ENCODE results near the gene LTBP1. TPM values are rescaled to one million over a fixed set of nuclear protein-coding genes. Genes with fewer than 3 reads are reported as not detected.
"Not testable (repeated sequence)": the region's sequence is repeated elsewhere in the genome, so short reads cannot be mapped to it uniquely, and the experiment has no call there.

Gene LTBP1
- total RNA-seq, 1 donor from 2014 or later = 327 TPM

DNA sequence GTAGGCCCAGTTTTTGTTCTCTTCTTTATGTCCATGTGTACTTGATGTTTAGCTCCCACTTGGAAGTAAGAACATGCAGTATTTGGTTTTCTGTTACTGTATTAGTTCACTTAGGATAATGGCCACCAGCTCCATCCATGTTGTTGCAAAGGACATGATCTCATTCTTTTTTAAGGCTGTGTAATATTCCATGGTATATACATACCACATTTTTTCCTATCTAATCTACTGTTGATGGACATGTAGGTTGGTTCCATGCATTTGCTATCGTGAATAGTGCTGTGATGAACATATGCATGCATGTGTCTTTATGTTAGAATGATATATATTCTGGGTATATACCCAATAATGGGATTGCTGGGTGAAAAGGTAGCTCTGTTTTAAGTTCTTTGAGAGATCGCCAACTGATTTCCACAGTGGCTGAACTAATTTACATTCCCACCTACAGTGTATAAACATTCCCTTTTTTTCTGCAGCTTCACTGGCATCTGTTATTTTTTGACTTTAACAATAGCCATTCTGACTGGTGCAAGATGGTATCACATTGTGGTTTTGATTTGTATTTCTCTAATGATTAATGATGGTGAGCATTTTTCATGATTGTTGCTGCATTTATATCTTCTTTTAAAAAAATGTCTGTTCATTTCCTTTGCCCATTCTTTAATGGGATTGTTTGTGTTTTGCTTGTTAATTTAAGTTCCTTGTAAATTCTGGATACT is 22.9 kb downstream of the LTBP1 start:
- Mint-ChIP-seq H3K27ac (ENCODE audit: unreplicated experiment) (no peak overlapping the region), H3K36me3 (ENCODE audit: low read depth, unreplicated experiment) (peaks cover 29% of the 10 kb centered on the region), H3K4me3 (ENCODE audit: unreplicated experiment) (peak overlapping the region; percentile 6), H3K9me3 (ENCODE audit: unreplicated experiment) (peaks cover 3% of the 10 kb centered on the region), H3K27me3 (ENCODE audit: unreplicated experiment) (no peaks in the 10 kb centered on the region), H3K4me1 (ENCODE audit: unreplicated experiment) (peaks cover 20% of the 10 kb centered on the region)
- DNase-seq (ENCODE audit: low spot score) = no peak
- TF ChIP-seq, protein P1, sequence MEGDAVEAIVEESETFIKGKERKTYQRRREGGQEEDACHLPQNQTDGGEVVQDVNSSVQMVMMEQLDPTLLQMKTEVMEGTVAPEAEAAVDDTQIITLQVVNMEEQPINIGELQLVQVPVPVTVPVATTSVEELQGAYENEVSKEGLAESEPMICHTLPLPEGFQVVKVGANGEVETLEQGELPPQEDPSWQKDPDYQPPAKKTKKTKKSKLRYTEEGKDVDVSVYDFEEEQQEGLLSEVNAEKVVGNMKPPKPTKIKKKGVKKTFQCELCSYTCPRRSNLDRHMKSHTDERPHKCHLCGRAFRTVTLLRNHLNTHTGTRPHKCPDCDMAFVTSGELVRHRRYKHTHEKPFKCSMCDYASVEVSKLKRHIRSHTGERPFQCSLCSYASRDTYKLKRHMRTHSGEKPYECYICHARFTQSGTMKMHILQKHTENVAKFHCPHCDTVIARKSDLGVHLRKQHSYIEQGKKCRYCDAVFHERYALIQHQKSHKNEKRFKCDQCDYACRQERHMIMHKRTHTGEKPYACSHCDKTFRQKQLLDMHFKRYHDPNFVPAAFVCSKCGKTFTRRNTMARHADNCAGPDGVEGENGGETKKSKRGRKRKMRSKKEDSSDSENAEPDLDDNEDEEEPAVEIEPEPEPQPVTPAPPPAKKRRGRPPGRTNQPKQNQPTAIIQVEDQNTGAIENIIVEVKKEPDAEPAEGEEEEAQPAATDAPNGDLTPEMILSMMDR (IDR thresholded peaks at IDR 0.05; ENCODE audit: unreplicated experiment) = no peak

DNA sequence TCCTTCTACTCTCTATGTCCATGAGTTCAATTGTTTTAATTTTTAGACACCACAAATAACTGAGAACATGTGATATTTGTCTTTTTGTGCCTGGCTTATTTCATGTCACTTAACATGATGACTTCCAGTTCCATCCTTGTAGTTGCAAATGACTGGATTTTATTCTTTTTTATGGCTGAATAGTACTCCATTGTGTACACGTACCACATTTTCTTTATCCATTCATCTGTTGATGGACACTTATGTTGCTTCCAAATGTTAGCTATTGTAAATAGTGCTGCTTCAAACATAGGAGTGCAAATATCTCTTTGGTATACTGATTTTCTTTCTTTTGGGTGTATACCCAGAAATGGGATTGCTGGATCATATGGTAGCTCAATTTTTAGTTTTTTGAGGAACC is 27.0 kb downstream of the LTBP1 start:
- H3K27ac Mint-ChIP-seq (ENCODE audit: unreplicated experiment); DNase-seq (ENCODE audit: low spot score); H3K4me1 Mint-ChIP-seq (ENCODE audit: unreplicated experiment); H3K9me3 Mint-ChIP-seq (ENCODE audit: unreplicated experiment); H3K27me3 Mint-ChIP-seq (ENCODE audit: unreplicated experiment): not testable (repeated sequence)
- H3K4me3 Mint-ChIP-seq (ENCODE audit: unreplicated experiment) = peak overlapping the region; percentile 3
- H3K36me3 Mint-ChIP-seq (ENCODE audit: low read depth, unreplicated experiment) = peaks cover 44% of the 10 kb centered on the region

- H3K9me3 Mint-ChIP-seq (ENCODE audit: unreplicated experiment) = peaks cover 4% of the 10 kb centered on the region
- no peak overlapping the region for H3K27ac Mint-ChIP-seq (ENCODE audit: unreplicated experiment)
- H3K27me3 Mint-ChIP-seq (ENCODE audit: unreplicated experiment) = no peaks in the 10 kb centered on the region
- peaks cover 5% of the 10 kb centered on the region for H3K4me1 Mint-ChIP-seq (ENCODE audit: unreplicated experiment)
- no peak overlapping the region for H3K4me3 Mint-ChIP-seq (ENCODE audit: unreplicated experiment)
- DNase-seq (ENCODE audit: low spot score) = no peak
- TF ChIP-seq, protein P1 (IDR thresholded peaks at IDR 0.05; ENCODE audit: unreplicated experiment) = no peak
- peaks cover 36% of the 10 kb centered on the region for H3K36me3 Mint-ChIP-seq (ENCODE audit: low read depth, unreplicated experiment)
Measured at GRCh38 chr2:32976409-32977063, 29.8 kb downstream of the LTBP1 start.

DNA sequence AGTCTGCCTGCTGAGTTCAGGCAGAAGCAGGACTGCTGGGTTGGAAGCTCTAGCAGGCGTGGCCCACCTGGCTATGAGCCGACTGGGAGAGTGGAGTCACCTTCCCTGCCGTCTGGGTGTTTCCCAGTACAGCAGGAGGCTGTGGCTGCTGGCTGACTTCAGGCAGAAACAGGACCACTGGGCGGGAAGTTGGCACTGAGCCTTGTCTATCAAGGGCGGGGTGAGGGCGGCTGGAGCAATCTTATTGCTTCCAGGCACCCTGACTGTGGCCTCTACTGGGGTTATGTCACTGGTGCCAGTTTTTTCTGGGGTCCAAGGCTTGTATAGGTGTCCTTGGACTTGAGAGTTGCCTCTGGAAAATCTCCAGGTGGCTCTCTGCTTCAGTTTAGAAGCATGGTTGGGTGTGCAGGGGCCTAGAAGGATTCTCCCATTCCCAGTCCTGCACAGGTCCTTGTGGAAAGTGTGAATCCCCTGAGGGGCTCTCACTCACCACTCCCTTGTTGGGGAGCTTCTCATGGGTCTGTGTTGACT is 30.5 kb downstream of the LTBP1 start:
- no peaks in the 10 kb centered on the region for H3K27me3 Mint-ChIP-seq (ENCODE audit: unreplicated experiment)
- DNase-seq (ENCODE audit: low spot score) = no peak
- H3K9me3 Mint-ChIP-seq (ENCODE audit: unreplicated experiment) = peaks cover 4% of the 10 kb centered on the region
- no peak overlapping the region for H3K27ac Mint-ChIP-seq (ENCODE audit: unreplicated experiment)
- TF ChIP-seq, protein P1 (IDR thresholded peaks at IDR 0.05; ENCODE audit: unreplicated experiment) = no peak
- no peak overlapping the region for H3K4me3 Mint-ChIP-seq (ENCODE audit: unreplicated experiment)
- peaks cover 5% of the 10 kb centered on the region for H3K4me1 Mint-ChIP-seq (ENCODE audit: unreplicated experiment)
- peaks cover 40% of the 10 kb centered on the region for H3K36me3 Mint-ChIP-seq (ENCODE audit: low read depth, unreplicated experiment)

DNA sequence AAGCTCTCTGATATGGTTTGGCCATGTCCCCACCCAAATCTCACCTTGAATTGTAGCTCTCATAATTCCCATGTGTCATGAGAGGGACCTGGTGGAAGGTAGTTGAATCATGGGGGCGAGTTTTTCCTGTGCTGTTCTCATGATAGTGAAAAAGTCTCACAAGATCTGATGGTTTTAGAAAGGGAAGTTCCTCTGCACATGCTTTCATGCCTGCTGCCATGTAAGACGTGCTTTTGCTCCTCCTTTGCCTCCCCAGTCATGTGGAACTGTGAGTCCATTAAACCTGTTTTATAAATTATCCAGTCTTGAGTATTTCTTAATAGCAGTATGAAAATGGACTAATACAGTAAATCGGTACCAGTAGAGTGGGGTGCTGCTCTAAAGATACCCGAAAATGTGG is 34.9 kb downstream of the LTBP1 start:
- DNase-seq (ENCODE audit: low spot score) = no peak
- H3K27ac Mint-ChIP-seq (ENCODE audit: unreplicated experiment) = no peak overlapping the region
- TF ChIP-seq, protein P1 (IDR thresholded peaks at IDR 0.05; ENCODE audit: unreplicated experiment) = no peak
- no peaks in the 10 kb centered on the region for H3K9me3 Mint-ChIP-seq (ENCODE audit: unreplicated experiment)
- peaks cover 41% of the 10 kb centered on the region for H3K36me3 Mint-ChIP-seq (ENCODE audit: low read depth, unreplicated experiment)
- H3K4me1 Mint-ChIP-seq (ENCODE audit: unreplicated experiment) = peaks cover 11% of the 10 kb centered on the region
- no peak overlapping the region for H3K4me3 Mint-ChIP-seq (ENCODE audit: unreplicated experiment)
- peaks cover 6% of the 10 kb centered on the region for H3K27me3 Mint-ChIP-seq (ENCODE audit: unreplicated experiment)

- Mint-ChIP-seq H3K36me3 (ENCODE audit: low read depth, unreplicated experiment) (peaks cover 48% of the 10 kb centered on the region), H3K4me1 (ENCODE audit: unreplicated experiment) (peaks cover 15% of the 10 kb centered on the region), H3K4me3 (ENCODE audit: unreplicated experiment) (peak overlapping the region; percentile 53)
- not testable (repeated sequence) for H3K27ac Mint-ChIP-seq (ENCODE audit: unreplicated experiment); DNase-seq (ENCODE audit: low spot score); H3K27me3 Mint-ChIP-seq (ENCODE audit: unreplicated experiment); H3K9me3 Mint-ChIP-seq (ENCODE audit: unreplicated experiment)
Measured at GRCh38 chr2:32983193-32983924, 36.6 kb downstream of the LTBP1 start.
